Measurements from ENCODE around the gene RRAS. TPM values are rescaled to one million over a fixed set of nuclear protein-coding genes. Genes with fewer than 3 reads are reported as not detected.

RRAS gene
- total RNA-seq, 4 donors from 2014 or later: 14.0 to 20.2 (median 18.8) TPM

DNA sequence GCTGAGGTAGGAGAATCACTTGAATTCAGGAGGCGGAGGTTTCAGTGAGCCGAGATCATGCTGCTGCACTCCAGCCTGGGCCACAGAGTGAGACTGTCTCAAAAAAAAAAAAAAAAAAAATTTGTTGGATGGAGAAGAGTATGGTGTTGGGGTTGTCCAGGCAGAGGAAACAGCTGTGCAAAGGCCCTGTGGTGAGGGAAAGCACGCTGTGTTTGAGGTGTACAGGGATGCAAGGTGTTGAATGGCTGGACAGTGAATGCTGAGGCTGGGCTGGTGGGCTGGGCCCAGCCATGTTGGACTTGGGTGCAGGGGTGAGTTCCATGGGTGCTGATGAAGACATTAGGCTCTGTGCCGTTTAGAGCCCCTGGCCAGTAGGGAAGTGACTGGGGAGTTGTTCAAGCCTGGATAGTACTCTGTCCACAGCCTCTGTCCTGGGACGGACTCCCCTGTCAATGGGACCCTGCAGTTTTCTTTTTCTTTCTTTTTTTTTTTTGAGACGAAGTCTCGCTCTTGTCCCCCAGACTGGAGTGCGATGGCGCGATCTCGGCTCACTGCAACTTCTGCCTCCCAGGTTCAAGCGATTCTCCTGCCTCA is 30.3 kb downstream of the RRAS start:
- intact Hi-C loops (cut with DNase I; ENCODE audit: low total_unique reads): no loop called here
- TF ChIP-seq POLR2A (IDR thresholded peaks at IDR 0.05): no peak
- TF ChIP-seq, protein P1, sequence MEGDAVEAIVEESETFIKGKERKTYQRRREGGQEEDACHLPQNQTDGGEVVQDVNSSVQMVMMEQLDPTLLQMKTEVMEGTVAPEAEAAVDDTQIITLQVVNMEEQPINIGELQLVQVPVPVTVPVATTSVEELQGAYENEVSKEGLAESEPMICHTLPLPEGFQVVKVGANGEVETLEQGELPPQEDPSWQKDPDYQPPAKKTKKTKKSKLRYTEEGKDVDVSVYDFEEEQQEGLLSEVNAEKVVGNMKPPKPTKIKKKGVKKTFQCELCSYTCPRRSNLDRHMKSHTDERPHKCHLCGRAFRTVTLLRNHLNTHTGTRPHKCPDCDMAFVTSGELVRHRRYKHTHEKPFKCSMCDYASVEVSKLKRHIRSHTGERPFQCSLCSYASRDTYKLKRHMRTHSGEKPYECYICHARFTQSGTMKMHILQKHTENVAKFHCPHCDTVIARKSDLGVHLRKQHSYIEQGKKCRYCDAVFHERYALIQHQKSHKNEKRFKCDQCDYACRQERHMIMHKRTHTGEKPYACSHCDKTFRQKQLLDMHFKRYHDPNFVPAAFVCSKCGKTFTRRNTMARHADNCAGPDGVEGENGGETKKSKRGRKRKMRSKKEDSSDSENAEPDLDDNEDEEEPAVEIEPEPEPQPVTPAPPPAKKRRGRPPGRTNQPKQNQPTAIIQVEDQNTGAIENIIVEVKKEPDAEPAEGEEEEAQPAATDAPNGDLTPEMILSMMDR (IDR thresholded peaks at IDR 0.05): no peak
- H3K4me3 ChIP-seq (ENCODE audit: low read depth, poor library complexity, severe bottlenecking): no peak overlapping the region
- no peak for DNase-seq (ENCODE audit: low spot score in 2 of 2)
- 96 to 97% methylated on average over 12 of the region's 12 CpGs for WGBS, 2 donors

DNA sequence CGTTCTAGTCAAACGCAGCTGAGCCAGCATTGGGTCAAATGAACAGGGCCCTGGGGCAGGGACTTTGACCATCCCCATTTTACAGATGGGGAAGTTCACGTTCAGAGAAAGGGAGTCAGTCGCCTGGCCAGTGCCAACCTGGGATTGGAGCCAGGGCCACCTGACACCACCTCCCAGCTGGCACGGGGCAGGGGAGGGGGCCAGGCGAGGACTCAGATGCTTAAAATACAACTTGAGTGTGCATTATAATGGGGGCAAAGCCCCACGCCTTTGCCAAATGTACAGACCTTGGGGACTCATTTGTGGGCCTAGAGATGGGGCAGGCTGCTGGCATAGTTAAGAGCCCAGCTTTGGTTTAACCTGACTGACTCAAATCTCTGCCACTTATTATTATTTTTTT is 34.3 kb downstream of the RRAS start:
- H3K4me3 ChIP-seq (ENCODE audit: low read depth, poor library complexity, severe bottlenecking): no peak overlapping the region
- intact Hi-C loops (cut with DNase I; ENCODE audit: low total_unique reads): no loop called here
- DNase-seq (ENCODE audit: low spot score in 2 of 2): no peak
- WGBS, 2 donors: 80 to 81% methylated on average over 7 of the region's 7 CpGs
- TF ChIP-seq, protein P1 (IDR thresholded peaks at IDR 0.05): no peak
- TF ChIP-seq POLR2A (IDR thresholded peaks at IDR 0.05): no peak

DNA sequence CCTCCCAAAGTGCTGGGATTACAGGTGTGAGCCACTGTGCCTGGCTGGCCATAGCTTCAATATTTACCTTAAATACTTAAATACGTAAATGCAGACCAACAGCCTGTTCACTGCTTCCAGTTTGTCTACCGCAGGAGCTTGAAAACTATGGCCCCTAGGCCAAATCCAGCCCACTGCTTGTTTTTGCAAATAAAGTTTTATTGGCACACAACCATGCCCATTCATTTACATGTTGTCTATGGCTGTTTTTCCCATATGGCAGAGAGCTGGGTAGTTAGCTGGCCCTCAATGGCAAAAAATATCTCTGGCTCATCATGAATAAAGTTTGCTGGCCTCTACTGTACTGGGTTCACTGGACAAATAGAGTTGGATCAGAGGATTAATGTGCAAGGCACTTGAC is 37.1 kb downstream of the RRAS start:
- 96 to 98% methylated on average over 2 of the region's 2 CpGs for whole genome bisulfite sequencing, 2 donors
- intact Hi-C loops (cut with DNase I; ENCODE audit: low total_unique reads): no loop called here
- TF ChIP-seq, protein P1 (IDR thresholded peaks at IDR 0.05): no peak
- no peak for TF ChIP-seq POLR2A (IDR thresholded peaks at IDR 0.05)

DNA sequence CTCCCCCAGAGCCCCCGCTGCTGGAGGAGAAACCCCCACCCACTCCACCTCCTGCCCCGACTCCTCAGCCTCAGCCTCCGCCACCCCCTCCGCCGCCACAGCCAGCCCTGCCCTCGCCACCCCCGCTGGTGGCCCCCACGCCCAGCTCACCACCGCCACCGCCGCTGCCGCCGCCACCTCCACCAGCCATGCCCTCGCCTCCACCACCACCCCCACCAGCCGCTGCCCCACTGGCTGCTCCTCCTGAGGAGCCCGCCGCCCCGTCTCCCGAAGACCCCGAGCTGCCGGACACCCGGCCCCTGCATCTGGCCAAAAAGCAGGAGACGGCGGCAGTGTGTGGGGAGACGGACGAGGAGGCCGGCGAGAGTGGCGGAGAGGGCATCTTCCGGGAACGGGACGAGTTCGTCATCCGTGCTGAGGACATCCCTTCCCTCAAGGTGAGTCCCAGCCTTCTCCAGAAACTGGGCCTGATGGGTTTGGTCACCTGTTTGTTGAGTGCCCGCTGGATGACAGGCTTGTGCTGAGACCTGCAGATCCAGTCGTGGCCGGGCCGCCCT is 38.4 kb downstream of the RRAS start:
- no peak for DNase-seq (ENCODE audit: low spot score in 2 of 2)
- WGBS, 2 donors: 92 to 97% methylated on average over 29 to 32 of the region's 38 CpGs
- H3K4me3 ChIP-seq (ENCODE audit: low read depth, poor library complexity, severe bottlenecking): no peak overlapping the region
- TF ChIP-seq, protein P1 (IDR thresholded peaks at IDR 0.05): no peak
- no peak for TF ChIP-seq POLR2A (IDR thresholded peaks at IDR 0.05)
- intact Hi-C loops (cut with DNase I; ENCODE audit: low total_unique reads): no loop called here

More for the DNA sequence above, 37.1 kb downstream of the RRAS start:
- no peak for DNase-seq (ENCODE audit: low spot score in 2 of 2)
- H3K4me3 ChIP-seq (ENCODE audit: low read depth, poor library complexity, severe bottlenecking): no peak overlapping the region

DNA sequence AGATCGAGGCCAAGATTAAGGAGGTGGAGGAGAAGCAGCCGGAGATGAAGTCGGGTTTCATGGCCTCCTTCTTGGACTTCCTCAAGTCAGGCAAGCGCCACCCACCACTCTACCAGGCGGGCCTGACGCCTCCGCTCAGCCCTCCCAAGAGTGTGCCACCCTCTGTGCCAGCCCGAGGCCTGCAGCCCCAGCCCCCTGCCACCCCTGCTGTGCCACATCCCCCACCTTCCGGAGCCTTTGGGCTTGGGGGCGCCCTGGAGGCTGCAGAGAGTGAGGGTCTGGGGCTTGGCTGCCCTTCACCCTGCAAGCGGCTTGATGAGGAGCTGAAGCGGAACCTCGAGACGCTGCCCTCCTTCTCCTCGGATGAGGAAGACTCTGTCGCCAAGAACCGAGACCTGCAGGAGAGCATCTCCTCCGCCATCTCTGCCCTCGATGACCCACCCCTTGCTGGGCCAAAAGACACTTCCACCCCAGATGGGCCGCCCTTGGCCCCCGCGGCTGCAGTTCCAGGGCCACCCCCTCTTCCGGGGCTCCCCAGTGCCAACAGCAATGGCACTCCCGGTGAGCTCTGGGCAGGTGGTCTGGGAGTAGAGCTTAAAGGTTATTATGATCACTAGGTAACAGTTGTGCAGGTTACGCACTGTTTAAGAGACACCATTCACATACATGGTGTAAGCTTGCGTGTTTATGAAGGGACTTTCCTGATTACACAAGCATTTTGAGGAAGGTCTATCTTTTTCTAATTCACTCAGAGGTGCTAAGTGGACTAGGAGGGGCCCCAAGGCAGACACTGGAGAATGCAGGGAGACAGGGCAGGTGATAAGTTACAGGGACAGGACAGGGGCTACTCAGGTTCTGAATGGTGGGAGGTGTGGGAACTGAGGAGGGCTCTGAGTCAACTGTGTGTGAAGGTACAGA is 40.3 kb downstream of the RRAS start:
- H3K4me3 ChIP-seq (ENCODE audit: low read depth, poor library complexity, severe bottlenecking): no peak overlapping the region
- intact Hi-C loops (cut with DNase I; ENCODE audit: low total_unique reads): no loop called here
- WGBS, 2 donors: 92% methylated on average over 25 to 26 of the region's 26 CpGs
- TF ChIP-seq POLR2A (IDR thresholded peaks at IDR 0.05): no peak
- TF ChIP-seq, protein P1 (IDR thresholded peaks at IDR 0.05): no peak
- no peak for DNase-seq (ENCODE audit: low spot score in 2 of 2)
